Measurements from ENCODE around the gene GRM7. TPM values are rescaled to one million over a fixed set of nuclear protein-coding genes. Genes with fewer than 3 reads are reported as not detected.

GRM7 gene
- total RNA-seq, 2 experiments from 2014 or later: not detected

DNA sequence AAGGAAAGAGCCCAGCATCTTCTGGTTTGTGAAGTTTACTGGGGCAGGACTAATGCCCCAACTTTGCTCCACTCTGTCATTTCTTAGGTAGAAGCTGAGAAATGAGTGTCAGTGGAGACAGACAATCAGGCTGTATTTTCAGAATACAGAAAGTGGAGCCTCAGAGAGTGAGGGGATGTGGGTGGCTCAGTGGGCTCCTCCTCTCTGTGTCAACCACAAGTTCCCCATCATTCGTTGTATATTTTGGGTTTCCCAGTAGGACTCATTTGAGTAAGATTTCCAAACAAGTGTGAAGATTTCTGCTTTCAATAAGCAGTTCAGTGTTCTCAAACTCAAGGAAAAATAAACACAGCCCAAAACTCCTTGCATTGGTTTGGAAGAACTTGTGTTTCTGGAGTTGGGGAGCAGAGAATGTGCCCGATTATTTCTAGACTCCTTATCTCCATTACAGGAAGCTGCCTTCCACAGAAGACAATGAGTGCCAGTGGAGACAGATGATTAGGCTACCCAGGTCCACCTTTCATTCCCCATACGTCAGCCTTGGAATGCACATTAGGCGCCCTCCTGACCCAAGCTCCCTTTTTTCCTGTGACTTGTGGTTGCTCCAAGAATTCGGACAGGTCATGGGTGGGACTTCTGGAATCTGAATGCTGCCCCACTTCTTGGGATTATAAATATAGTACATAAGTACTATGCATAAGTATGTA is 848.6 kb downstream of the GRM7 start:
- no peaks in the 10 kb centered on the region for H3K27me3 Mint-ChIP-seq
- no peak overlapping the region for H3K27ac Mint-ChIP-seq
- no peak overlapping the region for H3K4me3 Mint-ChIP-seq
- H3K9me3 Mint-ChIP-seq: no peaks in the 10 kb centered on the region
- H3K36me3 Mint-ChIP-seq: no peaks in the 10 kb centered on the region
- H3K4me1 Mint-ChIP-seq: peaks cover 4% of the 10 kb centered on the region
- DNase-seq: no peak

DNA sequence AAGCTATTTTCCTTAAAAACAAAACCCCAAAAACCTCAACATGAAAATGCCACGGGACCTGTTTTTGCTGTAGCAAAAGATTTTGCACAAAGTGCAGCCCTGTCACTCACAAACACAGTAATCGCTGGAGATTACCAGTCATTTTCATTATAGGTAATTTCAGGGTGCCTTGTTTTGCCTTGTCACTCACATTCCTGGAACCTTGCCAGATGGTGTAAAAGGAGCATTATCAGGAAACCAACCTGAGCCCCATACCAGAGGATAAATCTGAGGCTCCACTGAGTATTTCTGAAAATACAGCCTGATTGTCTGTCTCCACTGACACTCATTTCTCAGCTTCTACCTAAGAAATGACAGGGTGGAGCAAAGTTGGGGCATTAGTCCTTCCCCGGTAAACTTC is 849.4 kb downstream of the GRM7 start:
- H3K27me3 Mint-ChIP-seq: no peaks in the 10 kb centered on the region
- no peaks in the 10 kb centered on the region for H3K36me3 Mint-ChIP-seq
- DNase-seq: no peak
- H3K4me3 Mint-ChIP-seq: no peak overlapping the region
- H3K27ac Mint-ChIP-seq: no peak overlapping the region
- no peaks in the 10 kb centered on the region for H3K9me3 Mint-ChIP-seq
- H3K4me1 Mint-ChIP-seq: peaks cover 4% of the 10 kb centered on the region

DNA sequence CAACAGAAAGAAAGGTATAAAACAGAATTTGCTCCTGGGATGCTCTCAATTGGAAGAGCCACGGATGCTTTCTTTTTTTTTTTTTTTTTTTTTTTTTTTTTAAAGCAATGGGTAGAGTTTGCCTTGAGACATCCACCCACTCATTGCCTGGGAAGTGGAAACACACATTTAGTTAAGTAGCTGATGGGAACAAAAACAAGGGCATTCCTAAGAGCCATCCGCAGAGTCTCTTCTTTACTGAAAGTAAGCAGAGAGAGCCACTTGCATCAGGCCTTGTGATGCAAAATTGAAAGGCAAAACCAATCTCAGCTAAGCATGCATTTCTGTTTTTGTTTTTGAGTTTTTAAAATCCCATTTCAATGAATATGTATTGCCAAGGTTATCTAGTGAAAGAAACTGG is 852.8 kb downstream of the GRM7 start:
- H3K27ac Mint-ChIP-seq: no peak overlapping the region
- H3K9me3 Mint-ChIP-seq: no peaks in the 10 kb centered on the region
- H3K4me3 Mint-ChIP-seq: no peak overlapping the region
- no peak for DNase-seq
- H3K27me3 Mint-ChIP-seq: peaks cover 5% of the 10 kb centered on the region
- no peaks in the 10 kb centered on the region for H3K36me3 Mint-ChIP-seq
- H3K4me1 Mint-ChIP-seq: peaks cover 2% of the 10 kb centered on the region

DNA sequence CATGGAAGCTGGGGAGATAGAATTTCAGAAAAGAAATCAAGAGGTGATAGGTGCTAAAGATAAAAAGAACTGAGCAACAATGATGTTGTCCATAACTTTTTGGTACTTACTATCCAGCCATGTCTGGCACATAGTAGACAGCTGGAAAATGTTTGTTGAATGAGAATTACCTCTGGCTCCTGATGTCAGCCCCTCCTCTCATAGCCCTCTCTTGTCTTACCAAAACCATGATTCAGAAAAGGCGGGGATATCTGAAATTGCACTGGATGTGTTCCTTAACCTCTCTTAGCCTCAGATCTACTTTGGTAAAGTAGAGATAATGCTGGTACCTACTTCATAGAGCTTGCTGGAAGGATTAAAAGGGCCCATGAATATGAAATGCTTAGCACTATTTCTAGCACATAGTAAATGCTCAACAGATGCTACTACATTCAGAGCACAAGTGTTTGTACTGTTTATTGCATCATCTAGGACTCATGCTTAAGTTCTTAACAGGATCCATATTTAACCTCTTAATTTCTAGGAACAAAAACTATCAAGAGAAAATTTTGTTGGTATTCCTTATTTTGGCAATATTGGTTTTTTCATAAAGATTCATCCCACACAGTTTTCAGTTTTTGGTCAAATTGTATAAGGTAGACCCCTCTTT is 859.9 kb downstream of the GRM7 start:
- no peak for DNase-seq
- peaks cover 2% of the 10 kb centered on the region for H3K27me3 Mint-ChIP-seq
- no peak overlapping the region for H3K4me3 Mint-ChIP-seq
- H3K36me3 Mint-ChIP-seq: no peaks in the 10 kb centered on the region
- H3K4me1 Mint-ChIP-seq: no peaks in the 10 kb centered on the region
- no peak overlapping the region for H3K27ac Mint-ChIP-seq
- H3K9me3 Mint-ChIP-seq: no peaks in the 10 kb centered on the region

DNA sequence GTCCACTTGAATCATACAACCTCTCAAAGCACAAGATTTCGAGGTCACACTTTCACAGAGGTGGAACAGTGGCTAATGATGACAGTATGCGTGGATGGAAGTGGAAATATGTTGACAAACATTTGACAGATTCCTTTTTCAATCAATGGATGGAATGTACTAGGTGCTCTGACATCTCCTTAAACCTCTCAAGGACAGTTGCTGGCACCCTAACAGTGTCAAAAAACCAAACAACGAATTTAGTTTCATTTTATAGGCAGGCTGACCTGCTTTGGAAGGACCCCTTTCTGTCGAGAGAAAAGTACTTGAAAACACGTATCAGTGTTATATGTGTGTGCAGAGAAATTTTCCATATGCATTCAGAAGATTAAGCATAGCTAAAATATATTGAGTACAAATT is 861.0 kb downstream of the GRM7 start:
- Mint-ChIP-seq H3K4me3 (no peak overlapping the region), H3K27me3 (no peaks in the 10 kb centered on the region), H3K4me1 (no peaks in the 10 kb centered on the region), H3K36me3 (no peaks in the 10 kb centered on the region), H3K9me3 (no peaks in the 10 kb centered on the region), H3K27ac (no peak overlapping the region)
- DNase-seq: no peak

DNA sequence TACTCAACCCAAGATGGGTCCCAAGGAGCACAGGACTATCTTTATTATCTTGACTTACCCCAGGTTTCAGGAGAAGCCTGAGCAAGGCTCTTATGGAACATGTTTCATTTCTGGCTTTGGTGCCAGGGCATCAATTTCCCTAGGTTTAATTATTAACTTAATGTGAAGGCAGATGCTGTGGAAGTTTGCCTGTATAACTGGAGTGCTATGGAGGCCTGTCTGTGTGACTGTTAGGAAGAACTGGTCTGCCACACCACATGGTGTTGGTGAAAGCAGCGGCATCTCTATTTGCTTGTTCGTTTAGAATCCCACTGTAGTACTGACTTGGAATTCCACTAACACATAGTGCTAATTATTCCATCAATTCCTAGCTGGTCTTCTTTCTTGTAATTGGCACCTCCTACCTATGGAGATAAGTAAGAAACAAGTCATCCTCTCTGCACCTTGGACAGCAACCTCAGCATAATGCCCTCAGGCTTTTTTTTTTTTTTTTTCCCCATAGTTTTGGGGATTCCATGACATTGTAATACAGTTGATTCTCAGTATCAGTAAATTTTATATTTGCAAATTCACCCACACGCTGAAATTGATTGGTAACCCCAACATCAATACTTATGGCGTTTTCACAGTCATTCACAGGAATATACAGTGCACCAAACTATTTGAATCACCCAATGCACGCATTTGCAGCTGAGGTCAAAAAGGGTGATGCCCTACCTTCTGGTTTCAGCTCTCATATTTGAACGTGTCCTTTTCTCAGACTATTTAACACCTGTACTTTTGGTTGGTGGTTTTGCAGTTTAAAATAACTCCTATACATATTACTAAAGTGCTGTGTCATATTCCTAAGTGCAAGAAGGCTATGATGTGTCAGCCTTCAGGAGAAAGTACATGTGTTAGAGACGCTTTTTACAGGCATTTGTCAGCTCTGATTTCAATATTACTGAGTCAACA is 867.9 kb downstream of the GRM7 start:
- no peak for DNase-seq
- Mint-ChIP-seq H3K9me3 (no peaks in the 10 kb centered on the region), H3K27ac (no peak overlapping the region), H3K4me3 (no peak overlapping the region), H3K27me3 (no peaks in the 10 kb centered on the region), H3K4me1 (no peaks in the 10 kb centered on the region), H3K36me3 (no peaks in the 10 kb centered on the region)

DNA sequence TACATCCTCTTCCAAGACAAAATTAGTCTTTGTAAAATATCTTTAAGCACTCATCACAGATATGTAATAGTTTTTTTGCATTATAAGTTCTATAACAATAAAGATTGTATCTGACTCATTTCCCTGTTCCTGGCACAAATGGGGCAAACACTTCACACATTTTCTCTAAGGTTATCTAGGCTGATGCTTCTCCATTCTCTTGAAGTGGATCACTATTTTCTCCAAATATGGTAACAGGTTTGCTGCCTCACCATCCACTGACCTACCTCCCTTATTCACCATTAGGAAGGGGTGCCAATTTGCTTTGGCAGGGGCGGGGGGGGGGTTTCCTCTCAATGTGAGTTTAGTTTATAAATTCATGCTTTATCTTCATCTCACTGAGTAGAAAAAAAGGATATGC is 873.0 kb downstream of the GRM7 start:
- no peaks in the 10 kb centered on the region for H3K9me3 Mint-ChIP-seq
- no peak overlapping the region for H3K27ac Mint-ChIP-seq
- no peak for DNase-seq
- H3K36me3 Mint-ChIP-seq: no peaks in the 10 kb centered on the region
- H3K4me3 Mint-ChIP-seq: no peak overlapping the region
- H3K4me1 Mint-ChIP-seq: no peaks in the 10 kb centered on the region
- H3K27me3 Mint-ChIP-seq: no peaks in the 10 kb centered on the region

DNA sequence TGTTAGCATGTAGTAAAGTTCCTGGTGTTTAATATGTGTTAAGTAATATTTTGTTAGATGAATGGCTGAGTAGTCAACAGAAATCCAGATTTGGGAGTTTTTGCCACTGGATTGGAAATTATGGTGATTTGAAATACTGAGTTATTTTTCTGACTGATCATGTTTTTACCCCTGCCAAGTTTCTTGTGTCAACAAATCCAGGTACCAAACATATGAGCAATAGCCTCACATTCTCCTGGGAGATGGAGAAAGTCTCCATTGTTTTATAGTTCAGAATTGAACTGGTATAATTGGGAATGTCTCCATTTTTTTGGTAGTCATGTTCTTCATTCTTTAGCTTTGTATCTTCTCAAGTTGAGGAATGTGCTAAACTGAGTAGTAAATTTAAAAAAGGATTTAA is 873.5 kb downstream of the GRM7 start:
- Mint-ChIP-seq H3K27me3 (no peaks in the 10 kb centered on the region), H3K36me3 (no peaks in the 10 kb centered on the region), H3K9me3 (no peaks in the 10 kb centered on the region), H3K27ac (no peak overlapping the region), H3K4me3 (no peak overlapping the region), H3K4me1 (no peaks in the 10 kb centered on the region)
- no peak for DNase-seq

DNA sequence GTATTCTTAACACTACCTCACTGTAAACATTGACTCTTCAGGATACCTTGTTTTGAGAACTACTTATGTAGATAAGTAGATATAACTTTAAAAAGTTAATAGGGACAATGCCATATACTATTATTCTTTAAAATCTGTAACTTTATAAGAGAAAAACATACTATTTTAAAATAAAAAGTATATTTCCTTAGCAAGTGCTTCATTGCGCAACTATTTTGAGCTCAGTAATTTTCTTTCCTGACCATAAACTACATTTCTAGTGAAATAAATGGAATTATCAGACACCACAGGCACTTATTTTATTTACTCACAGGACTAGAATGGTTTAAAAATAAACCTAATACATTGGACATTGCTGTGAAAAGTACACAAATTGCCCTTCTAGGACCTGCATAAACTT is 876.3 kb downstream of the GRM7 start:
- Mint-ChIP-seq H3K9me3 (no peaks in the 10 kb centered on the region), H3K4me1 (no peaks in the 10 kb centered on the region), H3K36me3 (no peaks in the 10 kb centered on the region), H3K27ac (no peak overlapping the region), H3K4me3 (no peak overlapping the region), H3K27me3 (no peaks in the 10 kb centered on the region)
- no peak for DNase-seq

DNA sequence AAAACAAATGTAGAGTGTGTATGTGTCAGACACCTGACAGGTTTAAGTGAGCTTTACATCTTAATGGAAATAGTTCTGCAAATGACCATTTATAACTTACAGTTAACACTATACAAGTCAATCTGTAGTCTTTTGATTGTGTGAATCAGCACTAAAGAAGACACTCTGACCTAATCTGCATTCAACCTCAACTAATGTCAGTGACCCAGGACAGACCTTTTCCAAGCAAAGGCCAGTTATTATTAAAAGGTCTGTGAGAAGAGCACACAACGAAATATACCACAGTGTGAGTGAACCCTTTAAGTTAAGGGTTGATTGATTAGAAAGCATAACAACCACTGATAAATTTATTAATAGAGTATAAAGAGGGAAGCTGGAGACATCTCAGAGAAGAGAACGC is 878.8 kb downstream of the GRM7 start:
- no peaks in the 10 kb centered on the region for H3K9me3 Mint-ChIP-seq
- H3K27ac Mint-ChIP-seq: no peak overlapping the region
- H3K4me1 Mint-ChIP-seq: no peaks in the 10 kb centered on the region
- no peaks in the 10 kb centered on the region for H3K36me3 Mint-ChIP-seq
- no peak overlapping the region for H3K4me3 Mint-ChIP-seq
- H3K27me3 Mint-ChIP-seq: no peaks in the 10 kb centered on the region
- no peak for DNase-seq

DNA sequence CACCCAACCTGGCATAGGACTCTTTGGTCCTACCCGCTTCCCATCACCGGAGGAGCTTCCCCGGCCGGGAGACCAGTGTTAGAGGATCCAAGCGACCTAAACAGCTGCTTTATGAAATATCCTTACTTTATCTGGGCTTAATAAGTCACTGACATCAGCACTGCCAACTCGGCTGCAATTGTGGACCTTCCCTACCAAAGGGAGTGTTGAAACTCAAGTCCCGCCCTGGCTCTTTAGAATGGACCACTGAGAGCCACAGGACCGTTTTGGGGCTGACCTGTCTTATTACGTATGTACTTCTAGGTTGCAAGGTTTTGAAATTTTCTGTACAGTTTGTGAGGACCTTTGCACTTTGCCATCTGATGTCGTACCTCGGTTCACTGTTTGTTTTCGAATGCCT is 879.5 kb downstream of the GRM7 start:
- H3K27ac Mint-ChIP-seq: no peak overlapping the region
- no peaks in the 10 kb centered on the region for H3K36me3 Mint-ChIP-seq
- no peak overlapping the region for H3K4me3 Mint-ChIP-seq
- no peak for DNase-seq
- H3K9me3 Mint-ChIP-seq: no peaks in the 10 kb centered on the region
- no peaks in the 10 kb centered on the region for H3K27me3 Mint-ChIP-seq
- no peaks in the 10 kb centered on the region for H3K4me1 Mint-ChIP-seq

DNA sequence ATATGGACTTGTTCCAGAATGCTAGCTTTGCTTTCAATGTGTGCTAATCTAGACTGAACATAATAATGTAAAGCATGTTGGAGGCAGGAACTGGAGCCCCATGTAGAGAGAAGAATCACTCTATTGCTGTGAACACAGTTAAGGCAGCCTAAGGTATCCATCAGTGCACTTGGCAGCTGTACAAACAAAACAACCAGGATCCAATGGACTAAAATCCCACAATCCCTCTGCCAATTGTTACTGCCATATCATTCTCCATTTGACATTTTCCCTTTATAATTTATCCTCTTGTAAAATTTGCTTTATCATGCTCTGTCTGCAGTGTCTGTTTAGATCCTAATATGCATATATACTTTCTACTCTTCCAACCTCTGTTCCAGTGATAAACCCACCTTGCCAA is 883.9 kb downstream of the GRM7 start:
- DNase-seq: no peak
- Mint-ChIP-seq H3K4me3 (no peak overlapping the region), H3K27ac (no peak overlapping the region), H3K27me3 (no peaks in the 10 kb centered on the region), H3K36me3 (no peaks in the 10 kb centered on the region), H3K9me3 (no peaks in the 10 kb centered on the region), H3K4me1 (no peaks in the 10 kb centered on the region)

DNA sequence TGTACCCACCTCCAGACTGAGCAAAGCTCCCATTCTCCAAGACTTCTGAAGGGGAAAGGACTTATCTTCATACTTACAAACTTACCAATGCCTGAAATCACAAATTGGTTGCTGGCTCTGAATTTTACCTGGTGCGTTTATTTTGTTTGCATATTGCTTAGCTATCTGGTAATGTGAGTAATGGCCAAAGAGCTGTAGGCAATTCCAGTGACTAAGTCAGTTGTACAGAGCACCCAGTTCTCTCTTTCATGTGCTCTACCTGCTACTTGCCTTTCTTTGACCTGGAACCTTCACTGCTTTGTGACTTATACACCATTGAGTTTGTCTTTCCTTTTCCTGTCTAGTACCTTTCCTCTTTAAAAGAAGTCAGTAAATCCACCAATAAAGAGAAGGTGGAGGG is 884.8 kb downstream of the GRM7 start:
- no peaks in the 10 kb centered on the region for H3K9me3 Mint-ChIP-seq
- H3K4me1 Mint-ChIP-seq: no peaks in the 10 kb centered on the region
- H3K4me3 Mint-ChIP-seq: no peak overlapping the region
- H3K27me3 Mint-ChIP-seq: no peaks in the 10 kb centered on the region
- no peak overlapping the region for H3K27ac Mint-ChIP-seq
- H3K36me3 Mint-ChIP-seq: no peaks in the 10 kb centered on the region
- no peak for DNase-seq

DNA sequence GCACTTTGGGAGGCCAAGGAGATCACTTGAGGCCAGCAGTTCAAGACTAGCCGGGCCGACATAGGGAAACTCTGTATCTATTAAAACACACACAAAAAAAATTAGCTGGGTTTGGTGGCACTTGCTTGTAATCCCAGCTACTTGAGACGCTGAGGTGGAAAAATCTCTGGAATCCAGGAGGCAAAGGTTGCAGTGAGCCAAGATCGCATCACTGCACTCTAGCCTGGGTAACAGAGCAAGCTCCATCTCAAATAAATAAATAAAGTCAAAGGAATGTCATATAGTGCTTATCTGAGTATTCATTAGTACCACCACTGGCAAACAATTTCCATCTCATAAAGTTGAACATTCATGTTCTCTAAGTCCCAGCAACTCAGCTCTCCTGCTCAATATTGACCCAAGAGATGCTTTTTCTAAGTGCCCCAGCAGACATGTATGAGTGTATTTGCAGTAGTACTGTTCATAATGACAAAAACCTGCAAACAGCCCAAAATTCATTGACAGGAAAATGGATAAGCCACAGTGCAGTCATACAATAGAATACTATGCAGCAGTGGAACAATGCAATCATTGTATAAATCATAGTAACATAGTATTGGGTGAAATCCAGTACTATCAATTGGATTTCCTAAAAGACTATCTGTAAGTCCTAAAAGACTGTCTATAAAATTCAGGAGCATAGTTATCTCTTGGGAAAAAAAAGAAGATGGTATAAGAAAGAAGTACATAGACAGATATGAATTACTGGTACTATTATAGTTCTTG is 889.2 kb downstream of the GRM7 start:
- Mint-ChIP-seq H3K27ac (no peak overlapping the region), H3K4me1 (peaks cover 3% of the 10 kb centered on the region), H3K4me3 (no peak overlapping the region), H3K9me3 (no peaks in the 10 kb centered on the region), H3K36me3 (no peaks in the 10 kb centered on the region), H3K27me3 (no peaks in the 10 kb centered on the region)
- no peak for DNase-seq

DNA sequence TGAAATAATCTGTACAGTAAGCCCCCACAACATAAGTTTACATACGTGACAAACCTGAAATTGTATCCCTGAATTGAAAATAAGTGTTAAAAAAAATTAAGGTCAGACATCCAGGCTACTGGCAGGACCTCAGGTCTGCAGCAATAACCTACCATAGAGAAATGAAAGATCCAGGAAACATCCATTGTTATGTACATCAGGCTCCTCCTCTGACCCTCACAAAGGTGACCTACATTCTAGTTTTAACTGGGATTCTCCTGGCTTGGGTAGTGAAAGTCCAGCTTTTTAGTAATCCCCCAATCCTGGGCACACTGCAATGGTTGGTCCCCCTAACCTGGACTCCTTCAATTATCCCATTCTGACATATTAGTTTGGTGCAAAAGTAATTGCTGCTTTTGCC is 891.1 kb downstream of the GRM7 start:
- Mint-ChIP-seq H3K27ac (no peak overlapping the region), H3K36me3 (no peaks in the 10 kb centered on the region), H3K4me3 (no peak overlapping the region), H3K4me1 (peaks cover 3% of the 10 kb centered on the region), H3K9me3 (no peaks in the 10 kb centered on the region), H3K27me3 (no peaks in the 10 kb centered on the region)
- no peak for DNase-seq
